ENCODE data around the gene MGLL. TPM values are rescaled to one million over a fixed set of nuclear protein-coding genes. Genes with fewer than 3 reads are reported as not detected.

MGLL gene
- total RNA-seq, 1 experiment from 2014 or later: 0.94 TPM

- 0 out of 2 replicates have a peak, but pooled peaks cover 3% of the 10 kb centered on the region for H3K9me3 Mint-ChIP-seq
- DNase-seq (ENCODE audit: low spot score) (no peak), ATAC-seq (no peak)
- H3K27ac Mint-ChIP-seq: no peak overlapping the region
- ChIA-PET CTCF (interaction anchor here (0.7 to 1.2 kb wide), 2 partner anchors 60 to 179 kb away, joined by 3 read pairs; no protein-coding TSS in a partner anchor), POLR2A (no interaction called here)
- H3K4me3 Mint-ChIP-seq: no peak overlapping the region
- TF ChIP-seq, protein P1, sequence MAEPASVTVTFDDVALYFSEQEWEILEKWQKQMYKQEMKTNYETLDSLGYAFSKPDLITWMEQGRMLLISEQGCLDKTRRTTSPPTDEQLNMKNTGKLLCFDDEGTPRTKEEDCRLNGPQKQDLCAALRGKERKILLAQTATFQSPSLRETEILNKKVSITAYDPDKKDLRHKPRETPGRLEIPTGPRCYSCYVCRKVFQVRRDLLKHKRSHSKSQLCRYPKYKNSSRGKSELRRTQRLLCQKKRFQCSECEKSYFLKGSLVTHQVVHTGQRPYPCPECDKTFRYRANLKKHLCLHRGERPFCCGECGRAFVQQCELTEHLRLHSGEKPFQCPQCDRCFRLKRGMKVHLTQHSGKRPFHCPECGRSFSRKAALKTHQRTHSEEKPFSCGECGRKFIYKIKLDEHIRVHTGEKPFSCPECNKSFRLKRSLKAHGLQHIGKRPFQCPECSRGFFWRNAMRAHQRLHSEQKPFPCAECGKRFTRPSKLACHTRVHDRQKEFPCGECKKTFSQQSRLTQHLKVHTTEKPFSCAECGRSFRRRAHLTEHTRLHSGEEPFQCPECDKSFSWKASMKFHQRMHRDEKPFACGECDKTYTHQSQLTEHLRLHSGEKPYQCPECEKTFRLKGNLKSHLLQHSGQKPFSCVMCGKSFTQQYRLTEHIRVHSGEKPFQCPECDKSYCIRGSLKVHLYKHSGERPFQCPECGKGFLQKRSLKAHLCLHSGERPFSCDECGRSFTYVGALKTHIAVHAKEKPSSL (CRISPR knock-in tag; conservative IDR thresholded peaks at IDR 0.05): no peak
- TF ChIP-seq ZSCAN18 (CRISPR knock-in tag; IDR thresholded peaks at IDR 0.05): no peak
- H3K36me3 Mint-ChIP-seq: no peaks in the 10 kb centered on the region
- H3K27me3 Mint-ChIP-seq (ENCODE audit: low read depth): no peaks in the 10 kb centered on the region
- H3K4me1 Mint-ChIP-seq: no peaks in the 10 kb centered on the region; the same call in 1 of the 2 replicates
Observed at GRCh38 chr3:127753898-127754410, 68.4 kb downstream of the MGLL start.

DNA sequence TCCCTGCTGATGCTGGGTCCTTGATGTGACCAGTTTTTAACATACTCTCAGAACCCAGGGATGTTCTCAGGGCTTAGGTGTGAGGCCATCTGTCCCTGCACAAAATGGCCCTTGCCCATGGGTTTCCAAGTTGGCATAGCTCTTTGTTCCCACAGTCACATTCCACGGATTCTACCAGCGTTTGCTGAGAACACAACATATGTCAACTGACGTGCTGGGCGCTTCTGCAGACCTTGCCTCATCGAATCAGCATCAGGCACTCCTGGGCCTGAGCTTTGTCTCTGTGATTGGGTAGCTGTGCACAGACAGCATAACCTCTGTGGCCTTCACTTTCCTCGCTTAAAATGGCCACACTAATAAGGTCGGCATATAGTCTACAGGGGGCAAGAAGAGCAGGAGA lies 69.0 kb downstream of the MGLL start:
- H3K4me3 Mint-ChIP-seq: no peak overlapping the region
- DNase-seq (ENCODE audit: low spot score) (no peak), ATAC-seq (no peak)
- POLR2A ChIA-PET: no interaction called here
- 0 out of 2 replicates have a peak, but pooled peaks cover 3% of the 10 kb centered on the region for H3K9me3 Mint-ChIP-seq
- CTCF ChIA-PET: interaction anchor here (1.2 kb wide), 1 partner anchor 178 kb away, joined by 3 read pairs; no protein-coding TSS in a partner anchor
- no peak for TF ChIP-seq TP53 (CRISPR knock-in tag; IDR thresholded peaks at IDR 0.05)
- no peak for TF ChIP-seq NR2C2 (CRISPR knock-in tag; IDR thresholded peaks at IDR 0.05)
- TF ChIP-seq, protein P2, sequence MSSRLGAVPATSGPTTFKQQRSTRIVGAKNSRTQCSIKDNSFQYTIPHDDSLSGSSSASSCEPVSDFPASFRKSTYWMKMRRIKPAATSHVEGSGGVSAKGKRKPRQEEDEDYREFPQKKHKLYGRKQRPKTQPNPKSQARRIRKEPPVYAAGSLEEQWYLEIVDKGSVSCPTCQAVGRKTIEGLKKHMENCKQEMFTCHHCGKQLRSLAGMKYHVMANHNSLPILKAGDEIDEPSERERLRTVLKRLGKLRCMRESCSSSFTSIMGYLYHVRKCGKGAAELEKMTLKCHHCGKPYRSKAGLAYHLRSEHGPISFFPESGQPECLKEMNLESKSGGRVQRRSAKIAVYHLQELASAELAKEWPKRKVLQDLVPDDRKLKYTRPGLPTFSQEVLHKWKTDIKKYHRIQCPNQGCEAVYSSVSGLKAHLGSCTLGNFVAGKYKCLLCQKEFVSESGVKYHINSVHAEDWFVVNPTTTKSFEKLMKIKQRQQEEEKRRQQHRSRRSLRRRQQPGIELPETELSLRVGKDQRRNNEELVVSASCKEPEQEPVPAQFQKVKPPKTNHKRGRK (CRISPR knock-in tag; IDR thresholded peaks at IDR 0.05; ENCODE audit: borderline replicate concordance): no peak
- TF ChIP-seq ZSCAN18 (CRISPR knock-in tag; IDR thresholded peaks at IDR 0.05): no peak
- no peak for TF ChIP-seq ZNF219 (CRISPR knock-in tag; IDR thresholded peaks at IDR 0.05; ENCODE audit: borderline replicate concordance)
- no peak overlapping the region for H3K27ac Mint-ChIP-seq
- no peaks in the 10 kb centered on the region for H3K36me3 Mint-ChIP-seq
- no peaks in the 10 kb centered on the region for H3K27me3 Mint-ChIP-seq (ENCODE audit: low read depth)
- H3K4me1 Mint-ChIP-seq: no peaks in the 10 kb centered on the region; the same call in 1 of the 2 replicates

GRCh38 chr3:127751782-127752181 lies 70.5 kb downstream of the MGLL start:
- H3K9me3 Mint-ChIP-seq: no peaks in the 10 kb centered on the region
- H3K36me3 Mint-ChIP-seq: no peaks in the 10 kb centered on the region
- DNase-seq (ENCODE audit: low spot score) (no peak), ATAC-seq (no peak)
- no peaks in the 10 kb centered on the region for H3K27me3 Mint-ChIP-seq (ENCODE audit: low read depth)
- H3K4me1 Mint-ChIP-seq: no peaks in the 10 kb centered on the region; the same call in 1 of the 2 replicates
- no peak overlapping the region for H3K4me3 Mint-ChIP-seq
- H3K27ac Mint-ChIP-seq: no peak overlapping the region
- ChIA-PET POLR2A (no interaction called here), CTCF (interaction anchor here (1.3 to 2.1 kb wide), 2 partner anchors 57 to 72 kb away, joined by 3 to 5 read pairs; no protein-coding TSS in a partner anchor)
- TF ChIP-seq MXD4 (CRISPR knock-in tag; IDR thresholded peaks at IDR 0.05; ENCODE audit: borderline replicate concordance) (no peak), RORB (CRISPR knock-in tag; IDR thresholded peaks at IDR 0.05) (no peak), USF1 (CRISPR knock-in tag; IDR thresholded peaks at IDR 0.05) (no peak)
- TF ChIP-seq, protein P2 (CRISPR knock-in tag; IDR thresholded peaks at IDR 0.05; ENCODE audit: borderline replicate concordance): no peak
